Measurements from ENCODE around the gene SLC39A11.

DNA sequence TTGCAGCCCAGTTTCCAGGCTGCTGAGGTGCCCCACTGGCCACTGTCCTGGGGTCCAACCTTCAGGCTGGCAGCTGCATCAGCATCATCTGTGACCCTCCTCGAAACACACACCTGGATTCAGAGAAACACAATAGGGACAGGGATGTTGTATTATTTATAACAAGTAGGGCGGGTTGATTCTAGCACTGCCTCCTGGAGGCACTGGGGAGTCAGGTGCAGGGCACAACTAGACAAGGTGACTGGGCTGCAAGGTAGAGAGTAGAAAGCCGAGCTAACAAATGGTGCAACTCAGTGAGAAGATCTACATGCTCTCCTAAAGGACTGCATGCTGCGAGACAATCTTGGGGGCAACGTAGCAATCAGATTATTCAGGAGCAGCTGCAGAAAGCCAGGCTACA lies 317.3 kb downstream of the SLC39A11 start:
- TF ChIP-seq, protein P1, sequence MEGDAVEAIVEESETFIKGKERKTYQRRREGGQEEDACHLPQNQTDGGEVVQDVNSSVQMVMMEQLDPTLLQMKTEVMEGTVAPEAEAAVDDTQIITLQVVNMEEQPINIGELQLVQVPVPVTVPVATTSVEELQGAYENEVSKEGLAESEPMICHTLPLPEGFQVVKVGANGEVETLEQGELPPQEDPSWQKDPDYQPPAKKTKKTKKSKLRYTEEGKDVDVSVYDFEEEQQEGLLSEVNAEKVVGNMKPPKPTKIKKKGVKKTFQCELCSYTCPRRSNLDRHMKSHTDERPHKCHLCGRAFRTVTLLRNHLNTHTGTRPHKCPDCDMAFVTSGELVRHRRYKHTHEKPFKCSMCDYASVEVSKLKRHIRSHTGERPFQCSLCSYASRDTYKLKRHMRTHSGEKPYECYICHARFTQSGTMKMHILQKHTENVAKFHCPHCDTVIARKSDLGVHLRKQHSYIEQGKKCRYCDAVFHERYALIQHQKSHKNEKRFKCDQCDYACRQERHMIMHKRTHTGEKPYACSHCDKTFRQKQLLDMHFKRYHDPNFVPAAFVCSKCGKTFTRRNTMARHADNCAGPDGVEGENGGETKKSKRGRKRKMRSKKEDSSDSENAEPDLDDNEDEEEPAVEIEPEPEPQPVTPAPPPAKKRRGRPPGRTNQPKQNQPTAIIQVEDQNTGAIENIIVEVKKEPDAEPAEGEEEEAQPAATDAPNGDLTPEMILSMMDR (IDR thresholded peaks at IDR 0.05): no peak
- TF ChIP-seq POLR2A (IDR thresholded peaks at IDR 0.05): no peak

Measured in testis (tissue), 2 donors.